ENCODE data around the gene RPL39.
"Not testable (repeated sequence)": the region's sequence is repeated elsewhere in the genome, so short reads cannot be mapped to it uniquely, and the experiment has no call there.

RPL39 gene

DNA sequence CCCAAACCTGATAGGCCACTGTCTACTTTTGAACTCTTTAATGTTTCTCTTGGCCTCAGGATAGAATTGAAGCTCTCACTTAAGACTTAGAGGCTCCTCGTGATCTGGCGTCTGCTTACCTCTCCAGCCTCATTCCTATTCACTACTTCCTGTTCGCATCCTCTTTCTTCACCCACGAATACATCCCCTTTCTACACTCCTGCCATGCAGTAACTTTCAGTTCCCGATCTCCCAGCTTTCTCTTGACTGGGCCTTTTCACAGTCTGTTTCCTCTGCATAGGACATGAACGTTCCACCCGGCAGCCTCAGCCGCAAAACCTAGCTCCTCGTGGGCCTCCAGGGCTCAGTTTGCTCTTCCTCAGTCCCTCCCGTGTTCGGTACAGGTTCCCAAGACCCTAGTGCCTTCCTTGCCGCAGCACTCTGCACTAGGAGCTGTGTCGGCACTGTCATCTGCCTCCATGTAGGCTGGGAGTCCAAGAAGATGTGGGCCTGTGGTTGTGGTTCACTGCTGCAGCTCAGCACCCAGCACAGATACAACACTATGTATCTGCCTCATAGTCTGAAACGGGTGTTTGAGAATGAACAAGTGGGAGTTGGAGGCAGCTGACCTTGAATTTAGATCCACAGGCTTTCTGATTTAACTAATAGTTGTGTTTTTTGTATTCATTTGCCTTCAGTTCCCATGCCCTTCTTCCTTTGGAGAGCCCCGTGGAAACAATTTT lies 15.8 kb downstream of the RPL39 start:
- no peak for TF ChIP-seq TSHZ2 (CRISPR knock-in tag; IDR thresholded peaks at IDR 0.05)
- no peak for TF ChIP-seq CSDC2 (CRISPR knock-in tag; IDR thresholded peaks at IDR 0.05)
- TF ChIP-seq RARB (CRISPR knock-in tag; IDR thresholded peaks at IDR 0.05), result no peak
- TF ChIP-seq TCF4 (CRISPR knock-in tag; IDR thresholded peaks at IDR 0.05; ENCODE audit: borderline replicate concordance), result no peak
- TF ChIP-seq OSR1 (CRISPR knock-in tag; IDR thresholded peaks at IDR 0.05), result no peak
- TF ChIP-seq PATZ1 (CRISPR knock-in tag; IDR thresholded peaks at IDR 0.05; ENCODE audit: borderline replicate concordance), result no peak
- TF ChIP-seq, protein P1, sequence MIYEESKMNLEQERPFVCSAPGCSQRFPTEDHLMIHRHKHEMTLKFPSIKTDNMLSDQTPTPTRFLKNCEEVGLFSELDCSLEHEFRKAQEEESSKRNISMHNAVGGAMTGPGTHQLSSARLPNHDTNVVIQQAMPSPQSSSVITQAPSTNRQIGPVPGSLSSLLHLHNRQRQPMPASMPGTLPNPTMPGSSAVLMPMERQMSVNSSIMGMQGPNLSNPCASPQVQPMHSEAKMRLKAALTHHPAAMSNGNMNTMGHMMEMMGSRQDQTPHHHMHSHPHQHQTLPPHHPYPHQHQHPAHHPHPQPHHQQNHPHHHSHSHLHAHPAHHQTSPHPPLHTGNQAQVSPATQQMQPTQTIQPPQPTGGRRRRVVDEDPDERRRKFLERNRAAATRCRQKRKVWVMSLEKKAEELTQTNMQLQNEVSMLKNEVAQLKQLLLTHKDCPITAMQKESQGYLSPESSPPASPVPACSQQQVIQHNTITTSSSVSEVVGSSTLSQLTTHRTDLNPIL (CRISPR knock-in tag; IDR thresholded peaks at IDR 0.05; ENCODE audit: low read depth), result no peak
- no peak for TF ChIP-seq GLIS3 (CRISPR knock-in tag; IDR thresholded peaks at IDR 0.05)
- no peak for TF ChIP-seq POU6F1 (CRISPR knock-in tag; IDR thresholded peaks at IDR 0.05; ENCODE audit: borderline replicate concordance, low read depth)
- no peak for TF ChIP-seq ISL1 (CRISPR knock-in tag; IDR thresholded peaks at IDR 0.05)
- no peak for TF ChIP-seq ESRRG (CRISPR knock-in tag; IDR thresholded peaks at IDR 0.05)
- TF ChIP-seq CSRNP3 (CRISPR knock-in tag; IDR thresholded peaks at IDR 0.05), result no peak
- no peak for TF ChIP-seq ZNF565 (CRISPR knock-in tag; conservative IDR thresholded peaks at IDR 0.05; ENCODE audit: low read depth)
- no peak for TF ChIP-seq ZNF70 (CRISPR knock-in tag; IDR thresholded peaks at IDR 0.05)
- ATAC-seq, result no peak

GRCh38 chrX:119769388-119769787 lies 22.0 kb downstream of the RPL39 start:
- not testable (repeated sequence) for ATAC-seq

DNA sequence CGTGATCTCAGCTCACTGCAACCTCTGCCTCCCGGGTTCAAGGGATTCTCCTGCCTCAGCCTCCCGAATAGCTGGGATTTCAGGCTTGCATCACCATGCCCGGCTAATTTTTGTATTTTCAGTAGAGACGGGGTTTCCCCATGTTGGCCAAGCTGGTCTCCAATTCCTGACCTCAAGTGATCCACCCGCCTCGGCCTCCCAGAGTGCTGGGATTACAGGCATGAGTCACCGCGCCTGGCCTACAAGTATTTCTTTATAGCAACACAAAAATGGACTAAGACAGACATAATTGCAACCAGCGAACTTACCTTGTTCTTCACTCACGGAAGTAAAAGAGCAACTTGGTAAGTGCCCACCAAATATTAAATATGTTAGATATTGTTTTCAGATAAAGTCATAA lies 23.0 kb downstream of the RPL39 start:
- ATAC-seq, result peak; percentile 82

- TF ChIP-seq PPARA (CRISPR knock-in tag; IDR thresholded peaks at IDR 0.05; ENCODE audit: borderline replicate concordance), result no peak
- TF ChIP-seq ZFP30 (CRISPR knock-in tag; IDR thresholded peaks at IDR 0.05), result no peak
- no peak for TF ChIP-seq ESRRG (CRISPR knock-in tag; IDR thresholded peaks at IDR 0.05)
- TF ChIP-seq ZNF565 (CRISPR knock-in tag; conservative IDR thresholded peaks at IDR 0.05; ENCODE audit: low read depth), result no peak
- TF ChIP-seq TCF4 (CRISPR knock-in tag; IDR thresholded peaks at IDR 0.05; ENCODE audit: borderline replicate concordance), result no peak
- TF ChIP-seq OSR1 (CRISPR knock-in tag; IDR thresholded peaks at IDR 0.05), result no peak
- TF ChIP-seq POU6F1 (CRISPR knock-in tag; IDR thresholded peaks at IDR 0.05; ENCODE audit: borderline replicate concordance, low read depth), result no peak
- ATAC-seq, result no peak
Observed at GRCh38 chrX:119763836-119764387, 27.5 kb downstream of the RPL39 start.

All from SK-N-SH treated with all-trans-retinoic acid at 6 μM for 48 hours (cell line).